ENCODE results near the gene SERPINI2.

- no peak for TF ChIP-seq CTCF (IDR thresholded peaks at IDR 0.05)
- TF ChIP-seq POLR2A (IDR thresholded peaks at IDR 0.05): no peak
Measured at GRCh38 chr3:167497903-167498302, 24.1 kb upstream of the SERPINI2 start.

Measured in body of pancreas (tissue), 4 donors.